ENCODE data around the gene ADAP1. TPM values are rescaled to one million over a fixed set of nuclear protein-coding genes. Genes with fewer than 3 reads are reported as not detected.
"Not testable (repeated sequence)": the region's sequence is repeated elsewhere in the genome, so short reads cannot be mapped to it uniquely, and the experiment has no call there.

ADAP1 gene, protein sequence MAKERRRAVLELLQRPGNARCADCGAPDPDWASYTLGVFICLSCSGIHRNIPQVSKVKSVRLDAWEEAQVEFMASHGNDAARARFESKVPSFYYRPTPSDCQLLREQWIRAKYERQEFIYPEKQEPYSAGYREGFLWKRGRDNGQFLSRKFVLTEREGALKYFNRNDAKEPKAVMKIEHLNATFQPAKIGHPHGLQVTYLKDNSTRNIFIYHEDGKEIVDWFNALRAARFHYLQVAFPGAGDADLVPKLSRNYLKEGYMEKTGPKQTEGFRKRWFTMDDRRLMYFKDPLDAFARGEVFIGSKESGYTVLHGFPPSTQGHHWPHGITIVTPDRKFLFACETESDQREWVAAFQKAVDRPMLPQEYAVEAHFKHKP
- polyA plus RNA-seq (2011; rRNA removed) (0.87 and 0.89 TPM in 2 replicates), polyA minus RNA-seq (2011; rRNA and poly(A)+ RNA removed) (1.6 and 1.8 TPM in 2 replicates)

DNA sequence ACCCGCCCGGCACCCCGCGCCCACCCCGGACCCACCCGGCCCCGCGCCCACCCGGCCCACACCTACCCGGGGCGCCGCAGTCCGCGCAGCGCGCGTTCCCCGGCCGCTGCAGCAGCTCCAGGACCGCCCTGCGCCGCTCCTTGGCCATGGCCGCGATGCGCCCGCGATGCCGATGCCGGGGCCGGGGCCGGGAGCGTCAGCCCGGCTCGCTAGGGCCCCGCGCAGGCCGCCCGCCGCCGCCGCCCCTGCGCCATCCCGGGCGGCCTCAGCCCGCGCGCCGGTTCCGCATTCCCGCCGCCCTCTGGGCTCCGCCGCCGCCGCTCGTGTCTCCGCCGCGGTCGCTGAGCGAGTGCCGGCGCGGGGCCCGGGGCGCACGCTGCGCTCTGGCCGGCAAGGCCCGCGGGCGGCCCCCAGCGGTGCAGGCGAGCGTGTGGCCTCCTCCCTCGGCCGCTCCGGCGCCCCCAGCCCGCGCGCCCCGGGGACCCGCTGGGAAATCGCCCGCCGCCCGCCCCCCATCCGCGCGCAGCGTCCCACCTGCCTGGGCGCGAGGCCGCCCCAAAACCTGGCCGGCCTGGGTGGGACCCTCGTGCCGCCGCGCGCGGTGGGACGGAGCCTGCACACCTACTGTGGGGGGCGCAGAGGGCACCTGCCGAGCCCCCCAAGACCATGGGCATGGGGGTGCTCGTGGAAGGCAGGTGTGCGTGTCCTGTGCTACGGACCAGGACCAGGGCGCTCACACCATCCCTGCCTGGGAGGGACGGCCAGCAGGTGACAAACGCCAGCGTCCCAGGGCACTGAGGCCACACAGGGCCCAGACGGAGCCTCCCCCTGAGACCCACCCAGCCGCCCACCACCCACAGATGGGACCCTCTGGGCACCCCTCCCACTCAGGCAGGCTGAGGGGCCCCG, at the start of gene ADAP1:
TSS of gene ADAP1 (minus strand) at position 351 of the 909 bp plus-strand sequence. CDS start at position 148, 203 bp downstream.
- peaks cover 36% of the 10 kb centered on the region for H3K27me3 ChIP-seq (ENCODE audit: control insufficient read depth, insufficient read depth, low read length)
- H3K27ac ChIP-seq (ENCODE audit: low read depth, low read length) = no peak within 1 kb of the TSS
- H3K9me3 ChIP-seq (ENCODE audit: control insufficient read depth, insufficient read depth, low read length) = no peaks in the 10 kb centered on the region; the same call in 1 of the 2 replicates
- CTCF ChIA-PET = no interaction called here
- DNase-seq (ENCODE audit: low read depth, low spot score) = no peak
- TF ChIP-seq, protein P1, sequence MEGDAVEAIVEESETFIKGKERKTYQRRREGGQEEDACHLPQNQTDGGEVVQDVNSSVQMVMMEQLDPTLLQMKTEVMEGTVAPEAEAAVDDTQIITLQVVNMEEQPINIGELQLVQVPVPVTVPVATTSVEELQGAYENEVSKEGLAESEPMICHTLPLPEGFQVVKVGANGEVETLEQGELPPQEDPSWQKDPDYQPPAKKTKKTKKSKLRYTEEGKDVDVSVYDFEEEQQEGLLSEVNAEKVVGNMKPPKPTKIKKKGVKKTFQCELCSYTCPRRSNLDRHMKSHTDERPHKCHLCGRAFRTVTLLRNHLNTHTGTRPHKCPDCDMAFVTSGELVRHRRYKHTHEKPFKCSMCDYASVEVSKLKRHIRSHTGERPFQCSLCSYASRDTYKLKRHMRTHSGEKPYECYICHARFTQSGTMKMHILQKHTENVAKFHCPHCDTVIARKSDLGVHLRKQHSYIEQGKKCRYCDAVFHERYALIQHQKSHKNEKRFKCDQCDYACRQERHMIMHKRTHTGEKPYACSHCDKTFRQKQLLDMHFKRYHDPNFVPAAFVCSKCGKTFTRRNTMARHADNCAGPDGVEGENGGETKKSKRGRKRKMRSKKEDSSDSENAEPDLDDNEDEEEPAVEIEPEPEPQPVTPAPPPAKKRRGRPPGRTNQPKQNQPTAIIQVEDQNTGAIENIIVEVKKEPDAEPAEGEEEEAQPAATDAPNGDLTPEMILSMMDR (IDR thresholded peaks at IDR 0.05; ENCODE audit: low read depth, low read length) = 0 out of 2 replicates have a peak, but pooled peaks have one; percentile 13
- H3K4me3 ChIP-seq (ENCODE audit: low read depth, low read length) = peak within 1 kb of the TSS; percentile 36; the same call in 1 of the 2 replicates
- POLR2A ChIA-PET = interaction anchor here (0.7 kb wide), 1 partner anchor 21 kb away, joined by 4 read pairs; the partner anchor contains the start of gene COX19

DNA sequence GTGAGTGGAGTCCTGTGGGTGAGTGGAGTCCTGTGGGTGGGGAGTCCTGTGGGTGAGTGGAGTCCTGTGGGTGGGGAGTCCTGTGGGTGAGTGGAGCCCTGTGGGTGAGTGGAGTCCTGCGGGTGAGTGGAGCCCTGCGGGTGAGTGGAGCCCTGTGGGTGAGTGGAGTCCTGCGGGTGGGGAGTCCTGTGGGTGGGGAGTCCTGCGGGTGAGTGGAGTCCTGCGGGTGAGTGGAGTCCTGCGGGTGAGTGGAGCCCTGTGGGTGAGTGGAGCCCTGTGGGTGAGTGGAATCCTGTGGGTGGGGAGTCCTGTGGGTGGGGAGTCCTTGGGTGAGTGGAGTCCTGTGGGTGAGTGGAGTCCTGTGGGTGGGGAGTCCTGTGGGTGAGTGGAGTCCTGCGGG, 48.0 kb upstream of the ADAP1 start:
- H3K27ac ChIP-seq (ENCODE audit: low read depth, low read length); DNase-seq (ENCODE audit: low read depth, low spot score); H3K9me3 ChIP-seq (ENCODE audit: control insufficient read depth, insufficient read depth, low read length); CTCF ChIA-PET; H3K27me3 ChIP-seq (ENCODE audit: control insufficient read depth, insufficient read depth, low read length); POLR2A ChIA-PET; H3K4me3 ChIP-seq (ENCODE audit: low read depth, low read length): not testable (repeated sequence)

DNA sequence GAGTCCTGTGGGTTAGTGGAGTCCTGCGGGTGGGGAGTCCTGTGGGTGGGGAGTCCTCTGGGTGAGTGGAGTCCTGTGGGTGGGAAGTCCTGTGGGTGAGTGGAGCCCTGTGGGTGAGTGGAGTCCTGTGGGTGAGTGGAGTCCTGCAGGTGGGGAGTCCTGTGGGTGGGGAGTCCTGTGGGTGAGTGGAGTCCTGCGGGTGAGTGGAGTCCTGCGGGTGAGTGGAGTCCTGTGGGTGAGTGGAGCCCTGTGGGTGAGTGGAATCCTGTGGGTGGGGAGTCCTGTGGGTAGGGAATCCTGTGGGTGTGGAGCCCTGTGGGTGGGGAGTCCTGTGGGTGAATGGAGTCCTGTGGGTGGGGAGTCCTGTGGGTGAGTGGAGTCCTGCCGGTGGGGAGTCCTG, 47.5 kb upstream of the ADAP1 start:
- H3K4me3 ChIP-seq (ENCODE audit: low read depth, low read length); POLR2A ChIA-PET; H3K27me3 ChIP-seq (ENCODE audit: control insufficient read depth, insufficient read depth, low read length); CTCF ChIA-PET; H3K27ac ChIP-seq (ENCODE audit: low read depth, low read length); H3K9me3 ChIP-seq (ENCODE audit: control insufficient read depth, insufficient read depth, low read length); DNase-seq (ENCODE audit: low read depth, low spot score): not testable (repeated sequence)

DNA sequence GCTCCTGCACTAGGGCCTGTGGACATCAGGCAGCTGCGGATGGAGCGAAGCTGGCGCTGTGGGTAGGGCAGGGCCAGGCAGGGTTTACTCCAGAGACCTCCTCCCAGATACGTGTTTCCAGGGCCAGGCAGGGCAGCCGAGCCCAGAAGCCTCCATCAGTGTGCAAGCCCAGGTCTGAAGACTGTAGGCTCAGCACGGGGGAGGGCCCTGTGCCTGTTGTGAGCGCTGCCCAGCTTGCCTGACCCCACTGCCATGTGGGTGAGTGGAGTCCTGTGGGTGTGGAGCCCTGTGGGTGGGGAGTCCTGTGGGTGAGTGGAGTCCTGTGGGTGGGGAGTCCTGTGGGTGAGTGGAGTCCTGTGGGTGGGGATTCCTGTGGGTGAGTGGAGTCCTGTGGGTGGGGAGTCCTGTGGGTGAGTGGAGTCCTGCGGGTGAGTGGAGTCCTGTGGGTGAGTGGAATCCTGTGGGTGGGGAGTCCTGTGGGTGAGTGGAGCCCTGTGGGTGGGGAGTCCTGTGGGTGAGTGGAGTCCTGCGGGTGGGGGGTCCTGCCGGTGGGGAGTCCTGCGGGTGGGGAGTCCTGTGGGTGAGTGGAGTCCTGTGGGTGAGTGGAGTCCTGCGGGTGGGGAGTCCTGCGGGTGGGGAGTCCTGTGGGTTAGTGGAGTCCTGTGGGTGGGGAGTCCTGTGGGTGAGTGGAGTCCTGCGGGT, 46.7 kb upstream of the ADAP1 start:
- H3K27me3 ChIP-seq (ENCODE audit: control insufficient read depth, insufficient read depth, low read length); H3K4me3 ChIP-seq (ENCODE audit: low read depth, low read length); H3K9me3 ChIP-seq (ENCODE audit: control insufficient read depth, insufficient read depth, low read length); POLR2A ChIA-PET; DNase-seq (ENCODE audit: low read depth, low spot score): not testable (repeated sequence)
- H3K27ac ChIP-seq (ENCODE audit: low read depth, low read length) = peak overlapping the region; percentile 11
- CTCF ChIA-PET = interaction anchor here (1.1 kb wide), 1 partner anchor 65 kb away, joined by 3 read pairs; no protein-coding TSS in a partner anchor

DNA sequence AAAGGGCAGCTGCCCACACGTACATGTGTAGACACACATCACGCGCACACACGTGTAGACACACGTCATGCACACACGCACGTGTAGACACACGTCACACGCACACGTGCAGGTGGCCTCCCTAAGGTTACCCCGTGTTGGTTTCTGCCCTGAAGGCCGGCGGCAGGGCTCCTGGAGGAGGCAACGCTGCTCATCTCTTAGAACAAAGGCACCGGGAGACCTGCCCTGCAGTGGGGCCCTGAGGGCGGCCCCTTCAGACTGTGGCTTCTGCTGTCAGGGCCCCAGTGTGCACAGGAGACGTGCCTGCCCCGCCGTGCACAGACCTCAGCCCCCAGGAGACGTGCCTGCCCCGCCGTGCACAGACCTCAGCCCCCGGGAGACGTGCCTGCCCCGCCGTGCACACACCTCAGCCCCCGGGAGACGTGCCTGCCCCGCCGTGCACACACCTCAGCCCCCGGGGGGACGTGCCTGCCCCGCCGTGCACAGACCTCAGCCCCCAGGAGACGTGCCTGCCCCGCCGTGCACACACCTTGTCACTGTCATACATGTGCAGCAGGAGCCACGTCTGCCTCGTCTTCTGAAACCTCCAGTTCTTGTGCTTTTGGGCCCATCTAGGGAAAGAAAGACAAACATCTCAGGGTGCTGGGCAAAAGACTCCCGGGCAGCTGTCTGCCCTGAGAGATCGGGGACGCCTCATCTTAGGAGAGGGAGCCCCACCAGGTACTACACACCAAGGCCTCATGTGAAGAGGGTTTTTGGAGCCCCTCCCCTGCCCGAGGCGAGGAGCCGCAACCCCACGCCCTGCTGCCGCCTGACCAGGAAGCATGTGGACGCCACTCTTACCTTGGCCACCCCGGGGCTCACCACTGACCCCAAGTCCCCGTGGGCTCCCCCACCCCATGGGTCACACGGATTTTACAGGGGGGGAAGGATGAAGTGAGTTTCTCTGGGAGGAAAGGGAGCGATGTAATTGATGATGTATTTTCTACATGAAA, 45.8 kb upstream of the ADAP1 start:
- Histone ChIP-seq H3K4me3 (ENCODE audit: low read depth, low read length) (no peak overlapping the region), H3K9me3 (ENCODE audit: control insufficient read depth, insufficient read depth, low read length) (no peaks in the 10 kb centered on the region; the same call in 1 of the 2 replicates), H3K27me3 (ENCODE audit: control insufficient read depth, insufficient read depth, low read length) (no peaks in the 10 kb centered on the region), H3K27ac (ENCODE audit: low read depth, low read length) (no peak overlapping the region)
- ChIA-PET POLR2A (no interaction called here), CTCF (interaction anchor here (1.1 kb wide), 1 partner anchor 66 kb away, joined by 3 read pairs; no protein-coding TSS in a partner anchor)
- no peak for DNase-seq (ENCODE audit: low read depth, low spot score)
- TF ChIP-seq, protein P1 (IDR thresholded peaks at IDR 0.05; ENCODE audit: low read depth, low read length) = no peak

Data from AG04450 (cell line).